GM18508 (cell line): ENCODE measurements around the gene PCIF1.

ENCODE experiments used
- ATAC-seq: cut with Tn5 transposase; IDR thresholded peaks from one replicate; pipeline ENCODE4 v1.9.1; 2021; ENCODE audit warnings: moderate number of reproducible peaks; ENCODE audit not compliant: insufficient read depth, unreplicated experiment

The PCIF1 gene

GRCh38 chr20:45962031-45962755 lies 27.7 kb downstream of the PCIF1 start:
- ATAC-seq = no peak

GRCh38 chr20:45963059-45964005 lies 28.8 kb downstream of the PCIF1 start:
- ATAC-seq = no peak

- ATAC-seq = no peak
Observed at GRCh38 chr20:45964006-45964400, 29.5 kb downstream of the PCIF1 start.

- no peak for ATAC-seq
Observed at GRCh38 chr20:45965169-45966002, 30.9 kb downstream of the PCIF1 start.

- ATAC-seq = no peak
Observed at GRCh38 chr20:45967551-45968080, 33.1 kb downstream of the PCIF1 start.

- ATAC-seq = no peak
Observed at GRCh38 chr20:45968081-45968671, 33.7 kb downstream of the PCIF1 start.

- ATAC-seq = no peak
Observed at GRCh38 chr20:45968801-45969711, 34.6 kb downstream of the PCIF1 start.

GRCh38 chr20:45969712-45970634 lies 35.5 kb downstream of the PCIF1 start:
- no peak for ATAC-seq

- ATAC-seq = no peak
Observed at GRCh38 chr20:45970646-45971424, 36.4 kb downstream of the PCIF1 start.

- no peak for ATAC-seq
Observed at GRCh38 chr20:45971425-45971674, 36.9 kb downstream of the PCIF1 start.

GRCh38 chr20:45971675-45972499 lies 37.4 kb downstream of the PCIF1 start, which contains the start of gene ZNF335:
TSS of gene ZNF335 (minus strand) at chr20:45972203. CDS start at chr20:45971410, 793 bp downstream.
- ATAC-seq = peak; percentile 46

- ATAC-seq = no peak
Observed at GRCh38 chr20:45972500-45973183, 38.2 kb downstream of the PCIF1 start.

- ATAC-seq = no peak
Observed at GRCh38 chr20:45974896-45975565, 40.5 kb downstream of the PCIF1 start.

GRCh38 chr20:45975686-45976085 lies 41.2 kb downstream of the PCIF1 start:
- ATAC-seq = no peak

GRCh38 chr20:45976086-45976485 lies 41.6 kb downstream of the PCIF1 start:
- no peak for ATAC-seq
